ENCODE measurements around the gene ARRDC4.

DNA sequence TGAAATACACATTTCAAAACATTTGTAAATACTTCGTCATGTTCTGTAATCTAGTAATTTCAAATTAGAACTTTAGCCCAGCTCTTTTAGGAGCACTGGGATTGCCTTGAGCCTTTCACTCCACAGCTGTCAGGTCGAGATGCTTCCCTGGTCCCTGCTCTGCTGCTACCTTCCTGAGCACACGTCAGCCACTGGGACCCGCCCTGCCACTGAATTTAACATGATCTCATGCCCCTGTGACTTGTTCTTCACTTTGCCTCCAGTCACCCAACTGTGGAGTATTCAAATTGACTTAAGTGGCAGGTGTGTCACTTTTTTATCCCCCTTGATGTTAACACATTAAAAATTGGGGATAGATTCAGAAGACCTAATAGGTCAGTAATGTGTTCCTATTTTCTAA is 3.3 kb downstream of the ARRDC4 start:
- TF ChIP-seq, protein P1, sequence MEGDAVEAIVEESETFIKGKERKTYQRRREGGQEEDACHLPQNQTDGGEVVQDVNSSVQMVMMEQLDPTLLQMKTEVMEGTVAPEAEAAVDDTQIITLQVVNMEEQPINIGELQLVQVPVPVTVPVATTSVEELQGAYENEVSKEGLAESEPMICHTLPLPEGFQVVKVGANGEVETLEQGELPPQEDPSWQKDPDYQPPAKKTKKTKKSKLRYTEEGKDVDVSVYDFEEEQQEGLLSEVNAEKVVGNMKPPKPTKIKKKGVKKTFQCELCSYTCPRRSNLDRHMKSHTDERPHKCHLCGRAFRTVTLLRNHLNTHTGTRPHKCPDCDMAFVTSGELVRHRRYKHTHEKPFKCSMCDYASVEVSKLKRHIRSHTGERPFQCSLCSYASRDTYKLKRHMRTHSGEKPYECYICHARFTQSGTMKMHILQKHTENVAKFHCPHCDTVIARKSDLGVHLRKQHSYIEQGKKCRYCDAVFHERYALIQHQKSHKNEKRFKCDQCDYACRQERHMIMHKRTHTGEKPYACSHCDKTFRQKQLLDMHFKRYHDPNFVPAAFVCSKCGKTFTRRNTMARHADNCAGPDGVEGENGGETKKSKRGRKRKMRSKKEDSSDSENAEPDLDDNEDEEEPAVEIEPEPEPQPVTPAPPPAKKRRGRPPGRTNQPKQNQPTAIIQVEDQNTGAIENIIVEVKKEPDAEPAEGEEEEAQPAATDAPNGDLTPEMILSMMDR (IDR thresholded peaks at IDR 0.05), result no peak
- TF ChIP-seq POLR2A (IDR thresholded peaks at IDR 0.05), result no peak
